Panc1 (cell line): ENCODE measurements around the gene DPH2. TPM values are rescaled to one million over a fixed set of nuclear protein-coding genes. Genes with fewer than 3 reads are reported as not detected.
A peak's percentile ranks its signal among the peaks of the same experiment; 100 is the strongest.

Experiments used
- ATAC-seq: fragments of 200-7000 bp; cut with Tn5 transposase; 2 replicates; pipeline ENCODE4 v1.9.1; 2020; ENCODE audit warnings: mild to moderate bottlenecking, moderate library complexity
- BruUV-seq: library from RNA; stranded (reverse); fragments of 400-500 nt; replicated peaks from 2 replicates; lab custom pipeline; 2021; lab: Mats Ljungman, UMichigan
- CTCF ChIA-PET: fragments of 300-600 bp; sonication (Branson Sonifier 250); formaldehyde crosslinking; loops from one replicate; lab custom pipeline; 2022; ENCODE audit warnings: antibody characterized with exemption; lab: Charles Lee
- POLR2A ChIA-PET: fragments of 300-600 bp; sonication (Branson Sonifier 250); formaldehyde crosslinking; loops from one replicate; lab custom pipeline; 2022; ENCODE audit warnings: antibody characterized with exemption; lab: Charles Lee
- DNase-seq: peaks from one replicate; pipeline ENCODE4 v3.0.0-alpha.2; 2010; ENCODE audit warnings: low read depth, low spot score
- H3K27ac ChIP-seq: 2 replicates; pipeline ENCODE4 v1.5.1; 2011; ENCODE audit warnings: mild to moderate bottlenecking, low read length, inconsistent platforms
- H3K27me3 ChIP-seq: fragments of 200-500 bp; sonication (Bioruptor generic); 2 replicates; pipeline ENCODE4 v1.6.0; 2014; ENCODE audit warnings: low read length, inconsistent platforms; ENCODE audit not compliant: control insufficient read depth, insufficient read depth
- H3K36me3 ChIP-seq: fragments of 200-500 bp; sonication (Bioruptor generic); 2 replicates; pipeline ENCODE4 v1.5.1; 2014; ENCODE audit warnings: inconsistent platforms, mild to moderate bottlenecking, low read length, moderate library complexity; ENCODE audit not compliant: control insufficient read depth, insufficient read depth
- H3K4me1 ChIP-seq: 2 replicates; pipeline ENCODE4 v1.5.1; 2011; ENCODE audit warnings: inconsistent platforms, mild to moderate bottlenecking, low read length, moderate library complexity; ENCODE audit not compliant: control insufficient read depth, insufficient read depth
- H3K4me3 ChIP-seq, 2 experiments: 2 replicates each; pipeline ENCODE4 v1.5.1; 2011 to 2012; ENCODE audit warnings: low read depth in 2 of 2, low read length in 2 of 2, mild to moderate bottlenecking in 2 of 2, inconsistent platforms in 1 of 2, moderate library complexity in 1 of 2
- H3K9me3 ChIP-seq: fragments of 200-500 bp; sonication (Bioruptor generic); 2 replicates; pipeline ENCODE4 v1.5.1; 2014; ENCODE audit warnings: low read depth, mild to moderate bottlenecking, inconsistent platforms, low read length, moderate library complexity; ENCODE audit not compliant: control insufficient read depth, insufficient read depth
- CTCF ChIP-seq: fragments of 450-650 bp; IDR thresholded peaks from 2 replicates; pipeline ENCODE4 v1.5.1; 2017; ENCODE audit warnings: mild to moderate bottlenecking
- POLR2AphosphoS5 ChIP-seq: IDR thresholded peaks from 2 replicates; pipeline ENCODE4 v1.6.1; 2012; ENCODE audit warnings: mild to moderate bottlenecking, low read depth, low read length, moderate library complexity
- REST ChIP-seq, 2 experiments: IDR thresholded peaks; 2 replicates each; pipeline ENCODE4 v1.6.1; 2011 to 2012; ENCODE audit warnings: low read depth in 2 of 2, control low read depth in 1 of 2, low read length in 1 of 2, mild to moderate bottlenecking in 1 of 2, moderate library complexity in 1 of 2; ENCODE audit not compliant: insufficient read depth in 1 of 2
- SIN3A ChIP-seq: IDR thresholded peaks from 2 replicates; pipeline ENCODE4 v1.6.1; 2012; ENCODE audit warnings: low read depth, mild to moderate bottlenecking, low read length, moderate library complexity, borderline replicate concordance; ENCODE audit not compliant: insufficient read depth
- TCF7L2 ChIP-seq: IDR thresholded peaks from 2 replicates; pipeline ENCODE4 v1.6.1; 2011; ENCODE audit warnings: mild to moderate bottlenecking, low read depth, low read length, inconsistent platforms
- in situ Hi-C: cut with HindIII; loops from 2 replicates; pipeline ENCODE4 v1.10.0; 2016; ENCODE audit warnings: low sequenced_read_pairs, low pct_unique_long_range_greater_than_20kb
- intact Hi-C: fragments of 100-400 bp; cut with micrococcal nuclease; formaldehyde crosslinking; loops from one replicate; pipeline ENCODE4 v1.10.0; 2022; ENCODE audit not compliant: unreplicated experiment
- total RNA-seq: library from RNA; stranded (reverse); gene quantifications from one replicate; pipeline ENCODE4 v1.2.1, GENCODE V29; 2021; ENCODE audit not compliant: unreplicated experiment

DPH2 gene
- total RNA-seq, 1 experiment from 2014 or later = 76.0 TPM

GRCh38 chr1:43994071-43994470 lies 24.3 kb downstream of the DPH2 start:
- H3K27ac ChIP-seq = no peak overlapping the region
- no TSS peak for BruUV-seq
- no peak overlapping the region for H3K4me3 ChIP-seq
- in situ Hi-C loops (no loop called here), intact Hi-C loops (loop anchor here (5.0 kb wide), 1 partner anchor 43 kb away; no protein-coding TSS in a partner anchor)
- no peak for ATAC-seq
- H3K9me3 ChIP-seq = no peaks in the 10 kb centered on the region
- peaks cover 16% of the 10 kb centered on the region for H3K4me1 ChIP-seq
- no peaks in the 10 kb centered on the region for H3K36me3 ChIP-seq
- TF ChIP-seq POLR2AphosphoS5 (no peak), REST (IDR thresholded peaks at IDR 0.05; ENCODE audit: insufficient read depth in 1 of 2, low read depth in 2 of 2, low read length in 1 of 2) (no peak), TCF7L2 (no peak), SIN3A (no peak), CTCF (no peak)
- POLR2A ChIA-PET = interaction anchor here (0.6 kb wide), 1 partner anchor 37 kb away, joined by 7 read pairs; no protein-coding TSS in a partner anchor
- CTCF ChIA-PET = interaction anchor here (0.7 kb wide), 1 partner anchor 617 kb away, joined by 5 read pairs; no protein-coding TSS in a partner anchor
- no peaks in the 10 kb centered on the region for H3K27me3 ChIP-seq
- no peak for DNase-seq

- Histone ChIP-seq H3K27me3 (no peaks in the 10 kb centered on the region), H3K27ac (no peak overlapping the region), H3K36me3 (no peaks in the 10 kb centered on the region), H3K4me3 (no peak overlapping the region), H3K9me3 (no peaks in the 10 kb centered on the region), H3K4me1 (peaks cover 13% of the 10 kb centered on the region)
- no peak for DNase-seq
- no TSS peak for BruUV-seq
- POLR2A ChIA-PET = no interaction called here
- in situ Hi-C loops (no loop called here), intact Hi-C loops (loop anchor here (5.0 kb wide), 1 partner anchor 42 kb away; no protein-coding TSS in a partner anchor)
- CTCF ChIA-PET = no interaction called here
- TF ChIP-seq CTCF (peak; percentile 76), POLR2AphosphoS5 (no peak)
- peak; percentile 49 for ATAC-seq
Observed at GRCh38 chr1:43994794-43995790, 25.3 kb downstream of the DPH2 start.
